ENCODE data around the gene CFAP61.

Gene CFAP61

GRCh38 chr20:20371681-20372080, 319.3 kb downstream of the CFAP61 start:
- Histone ChIP-seq H3K36me3 (ENCODE audit: control insufficient read depth, insufficient read depth, low read length) (no peaks in the 10 kb centered on the region), H3K27ac (ENCODE audit: low read depth, low read length, severe bottlenecking) (no peak overlapping the region), H3K9me3 (ENCODE audit: control insufficient read depth, low read length) (no peaks in the 10 kb centered on the region), H3K4me3 (ENCODE audit: extremely low read depth, insufficient read depth, low read length, poor library complexity, severe bottlenecking) (no peak overlapping the region), H3K4me1 (ENCODE audit: control insufficient read depth, insufficient read depth, low read length, poor library complexity, severe bottlenecking) (peaks cover 5% of the 10 kb centered on the region)
- 13 to 25% methylated on average over 1 of the region's 3 CpGs for WGBS, 2 experiments (ENCODE audit: insufficient coverage in 2 of 2)

GRCh38 chr20:20373091-20373571, 320.8 kb downstream of the CFAP61 start:
- H3K36me3 ChIP-seq (ENCODE audit: control insufficient read depth, insufficient read depth, low read length) = no peaks in the 10 kb centered on the region
- 65 to 66% methylated on average over 17 of the region's 17 CpGs for WGBS, 2 experiments (ENCODE audit: insufficient coverage in 2 of 2)
- no peak overlapping the region for H3K27ac ChIP-seq (ENCODE audit: low read depth, low read length, severe bottlenecking)
- H3K9me3 ChIP-seq (ENCODE audit: control insufficient read depth, low read length) = no peaks in the 10 kb centered on the region
- no peaks in the 10 kb centered on the region for H3K4me1 ChIP-seq (ENCODE audit: control insufficient read depth, insufficient read depth, low read length, poor library complexity, severe bottlenecking)
- no peak overlapping the region for H3K4me3 ChIP-seq (ENCODE audit: extremely low read depth, insufficient read depth, low read length, poor library complexity, severe bottlenecking)

DNA sequence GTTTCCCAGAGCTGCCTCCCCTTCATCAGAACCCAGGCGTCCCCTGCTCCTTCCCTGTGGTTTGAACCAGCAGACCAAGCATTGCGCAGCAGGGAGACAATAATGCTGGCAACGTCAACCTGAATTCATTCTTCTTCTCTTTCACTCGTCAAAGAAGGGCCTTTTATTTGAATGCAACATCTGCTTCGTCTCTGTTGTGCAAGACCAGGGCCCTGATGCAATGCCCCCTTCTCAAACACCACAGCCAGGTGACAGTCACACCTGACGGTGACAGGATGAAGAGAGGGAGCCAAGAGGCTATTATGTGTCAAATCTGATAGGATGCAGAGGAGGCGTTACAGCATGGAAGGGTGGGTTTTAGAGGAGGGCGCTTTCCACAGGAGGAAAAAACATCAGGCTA, 323.5 kb downstream of the CFAP61 start:
- Histone ChIP-seq H3K27ac (ENCODE audit: low read depth, low read length, severe bottlenecking) (no peak overlapping the region), H3K4me1 (ENCODE audit: control insufficient read depth, insufficient read depth, low read length, poor library complexity, severe bottlenecking) (no peaks in the 10 kb centered on the region), H3K9me3 (ENCODE audit: control insufficient read depth, low read length) (no peaks in the 10 kb centered on the region), H3K36me3 (ENCODE audit: control insufficient read depth, insufficient read depth, low read length) (no peaks in the 10 kb centered on the region), H3K4me3 (ENCODE audit: extremely low read depth, insufficient read depth, low read length, poor library complexity, severe bottlenecking) (no peak overlapping the region)
- WGBS, 2 experiments (ENCODE audit: insufficient coverage in 2 of 2) = 81 to 87% methylated on average over 4 to 7 of the region's 8 CpGs

GRCh38 chr20:20386192-20386591, 333.9 kb downstream of the CFAP61 start:
- WGBS, 2 experiments (ENCODE audit: insufficient coverage in 2 of 2) = 77 to 79% methylated on average over 6 to 7 of the region's 9 CpGs
- Histone ChIP-seq H3K4me3 (ENCODE audit: extremely low read depth, insufficient read depth, low read length, poor library complexity, severe bottlenecking) (no peak overlapping the region), H3K36me3 (ENCODE audit: control insufficient read depth, insufficient read depth, low read length) (no peaks in the 10 kb centered on the region)

DNA sequence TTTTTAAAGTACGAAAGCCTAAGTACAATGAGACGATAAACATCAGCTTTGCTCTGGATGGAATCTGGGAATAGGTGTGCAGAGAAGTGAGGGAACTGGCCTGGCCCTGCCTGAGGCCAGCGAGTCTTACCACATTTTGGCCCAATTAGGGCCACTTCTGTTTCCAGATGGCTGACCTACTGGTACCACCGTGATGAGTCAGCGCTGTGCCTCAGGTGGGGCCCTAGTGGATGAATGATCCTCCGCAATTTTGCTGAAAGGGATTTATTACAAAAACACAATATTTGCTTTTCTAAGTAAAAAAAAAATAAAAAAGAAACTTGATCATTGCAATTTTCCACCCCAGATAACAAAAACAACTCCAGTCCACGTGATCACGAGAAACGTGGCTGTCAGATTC, 338.1 kb downstream of the CFAP61 start:
- Histone ChIP-seq H3K4me1 (ENCODE audit: control insufficient read depth, insufficient read depth, low read length, poor library complexity, severe bottlenecking) (no peaks in the 10 kb centered on the region), H3K36me3 (ENCODE audit: control insufficient read depth, insufficient read depth, low read length) (no peaks in the 10 kb centered on the region), H3K27ac (ENCODE audit: low read depth, low read length, severe bottlenecking) (no peak overlapping the region), H3K9me3 (ENCODE audit: control insufficient read depth, low read length) (no peaks in the 10 kb centered on the region), H3K4me3 (ENCODE audit: extremely low read depth, insufficient read depth, low read length, poor library complexity, severe bottlenecking) (no peak overlapping the region)
- 98% methylated on average over 4 to 5 of the region's 9 CpGs for WGBS, 2 experiments (ENCODE audit: insufficient coverage in 2 of 2)

More at GRCh38 chr20:20386192-20386591, 333.9 kb downstream of the CFAP61 start:
- Histone ChIP-seq H3K9me3 (ENCODE audit: control insufficient read depth, low read length) (no peaks in the 10 kb centered on the region), H3K27ac (ENCODE audit: low read depth, low read length, severe bottlenecking) (no peak overlapping the region), H3K4me1 (ENCODE audit: control insufficient read depth, insufficient read depth, low read length, poor library complexity, severe bottlenecking) (no peaks in the 10 kb centered on the region)

DNA sequence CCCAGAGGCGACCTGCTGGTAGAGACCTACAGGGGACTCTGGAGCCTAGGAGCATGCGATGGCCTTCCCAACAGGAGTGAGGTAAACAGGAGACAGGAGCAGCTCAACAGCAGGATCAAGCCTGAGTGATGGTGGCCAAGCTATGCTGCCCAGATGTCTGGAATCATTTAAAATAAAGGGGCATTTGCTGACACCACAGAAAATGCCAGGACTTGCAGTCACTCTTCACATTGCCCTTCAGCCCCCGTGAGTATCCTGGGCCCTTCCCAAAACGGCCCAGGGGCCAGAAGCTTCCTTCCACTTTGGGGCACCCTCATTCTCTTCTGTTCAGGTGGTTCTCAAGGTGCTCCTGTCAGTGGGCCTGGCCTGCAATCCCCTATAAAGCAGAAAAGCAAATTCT, 338.8 kb downstream of the CFAP61 start:
- 82 to 92% methylated on average over 3 to 4 of the region's 4 CpGs for WGBS, 2 experiments (ENCODE audit: insufficient coverage in 2 of 2)
- Histone ChIP-seq H3K4me3 (ENCODE audit: extremely low read depth, insufficient read depth, low read length, poor library complexity, severe bottlenecking) (no peak overlapping the region), H3K27ac (ENCODE audit: low read depth, low read length, severe bottlenecking) (no peak overlapping the region), H3K4me1 (ENCODE audit: control insufficient read depth, insufficient read depth, low read length, poor library complexity, severe bottlenecking) (no peaks in the 10 kb centered on the region), H3K9me3 (ENCODE audit: control insufficient read depth, low read length) (no peaks in the 10 kb centered on the region), H3K36me3 (ENCODE audit: control insufficient read depth, insufficient read depth, low read length) (no peaks in the 10 kb centered on the region)

GRCh38 chr20:20391766-20392165, 339.4 kb downstream of the CFAP61 start:
- 89 to 94% methylated on average over 10 to 11 of the region's 13 CpGs for WGBS, 2 experiments (ENCODE audit: insufficient coverage in 2 of 2)
- no peaks in the 10 kb centered on the region for H3K9me3 ChIP-seq (ENCODE audit: control insufficient read depth, low read length)
- H3K4me1 ChIP-seq (ENCODE audit: control insufficient read depth, insufficient read depth, low read length, poor library complexity, severe bottlenecking) = no peaks in the 10 kb centered on the region
- no peaks in the 10 kb centered on the region for H3K36me3 ChIP-seq (ENCODE audit: control insufficient read depth, insufficient read depth, low read length)
- no peak overlapping the region for H3K4me3 ChIP-seq (ENCODE audit: extremely low read depth, insufficient read depth, low read length, poor library complexity, severe bottlenecking)
- no peak overlapping the region for H3K27ac ChIP-seq (ENCODE audit: low read depth, low read length, severe bottlenecking)

DNA sequence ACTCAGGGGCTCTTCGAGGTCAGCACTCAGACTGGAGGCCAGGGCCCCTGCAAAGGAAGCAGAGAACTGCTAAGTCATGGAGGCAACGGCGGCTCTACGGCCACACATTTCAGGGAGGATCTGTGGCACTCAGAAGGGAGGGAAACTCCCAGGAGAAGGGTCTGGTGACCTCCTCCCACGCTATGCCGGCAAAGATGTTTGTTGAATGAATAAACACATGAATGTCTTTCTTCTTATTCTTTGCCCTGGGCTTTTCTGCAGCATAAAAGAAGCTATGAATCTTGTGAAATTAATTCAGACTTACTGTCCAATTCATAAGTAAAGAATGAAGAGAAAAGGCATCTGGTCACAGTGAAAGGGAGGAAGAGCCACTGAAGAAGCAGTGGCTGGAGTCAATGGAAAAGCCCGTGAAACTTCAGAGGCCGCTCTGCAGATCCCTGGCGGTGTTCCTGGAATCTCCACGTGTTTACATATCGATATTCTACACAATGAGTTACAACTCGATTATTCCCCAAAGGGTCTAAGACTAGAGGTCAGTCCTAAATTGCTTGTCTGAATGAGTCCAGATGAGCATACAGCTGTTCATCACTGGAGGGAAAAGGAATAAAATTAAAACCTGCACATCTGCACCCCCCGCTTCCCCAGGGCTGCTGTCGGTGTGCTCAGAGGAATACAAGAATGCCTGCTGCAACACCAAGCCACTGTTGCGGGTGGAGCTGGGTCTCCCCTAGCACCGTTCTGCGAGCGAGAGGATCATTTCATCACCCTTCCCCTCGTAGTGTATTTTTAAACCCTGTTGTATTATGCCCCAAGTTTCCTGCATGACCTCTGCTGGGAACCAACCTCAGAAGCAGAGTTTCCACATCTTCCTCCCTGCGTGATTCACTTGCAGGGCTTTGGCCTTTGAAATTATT, 341.1 kb downstream of the CFAP61 start:
- H3K36me3 ChIP-seq (ENCODE audit: control insufficient read depth, insufficient read depth, low read length) = no peaks in the 10 kb centered on the region
- H3K4me3 ChIP-seq (ENCODE audit: extremely low read depth, insufficient read depth, low read length, poor library complexity, severe bottlenecking) = no peak overlapping the region
- 92 to 95% methylated on average over 16 to 17 of the region's 20 CpGs for WGBS, 2 experiments (ENCODE audit: insufficient coverage in 2 of 2)
- H3K4me1 ChIP-seq (ENCODE audit: control insufficient read depth, insufficient read depth, low read length, poor library complexity, severe bottlenecking) = no peaks in the 10 kb centered on the region
- H3K9me3 ChIP-seq (ENCODE audit: control insufficient read depth, low read length) = no peaks in the 10 kb centered on the region
- no peak overlapping the region for H3K27ac ChIP-seq (ENCODE audit: low read depth, low read length, severe bottlenecking)

DNA sequence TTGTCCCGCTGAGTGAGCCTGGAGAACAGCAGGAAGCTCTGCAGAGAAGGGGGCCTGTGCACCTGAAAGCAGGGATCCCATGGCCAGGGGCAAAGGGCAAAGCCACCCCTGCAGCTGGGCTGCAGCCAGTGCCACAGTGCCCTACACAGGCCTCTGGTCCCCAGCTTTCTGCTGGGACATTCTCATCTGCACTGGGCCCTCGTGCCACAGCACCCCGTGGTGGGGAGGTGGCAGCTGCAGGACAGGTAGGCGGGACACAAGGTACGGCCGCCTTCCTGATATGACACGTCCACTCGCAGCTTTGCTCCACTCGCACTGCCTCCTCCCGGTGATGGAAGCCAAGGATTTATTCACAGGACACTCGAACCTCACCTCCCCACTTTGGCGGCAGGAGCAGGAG, 342.8 kb downstream of the CFAP61 start:
- WGBS, 2 experiments (ENCODE audit: insufficient coverage in 2 of 2) = 87 to 93% methylated on average over 11 to 12 of the region's 12 CpGs
- H3K9me3 ChIP-seq (ENCODE audit: control insufficient read depth, low read length) = no peaks in the 10 kb centered on the region
- H3K4me3 ChIP-seq (ENCODE audit: extremely low read depth, insufficient read depth, low read length, poor library complexity, severe bottlenecking) = no peak overlapping the region
- no peak overlapping the region for H3K27ac ChIP-seq (ENCODE audit: low read depth, low read length, severe bottlenecking)
- H3K36me3 ChIP-seq (ENCODE audit: control insufficient read depth, insufficient read depth, low read length) = no peaks in the 10 kb centered on the region
- H3K4me1 ChIP-seq (ENCODE audit: control insufficient read depth, insufficient read depth, low read length, poor library complexity, severe bottlenecking) = no peaks in the 10 kb centered on the region

DNA sequence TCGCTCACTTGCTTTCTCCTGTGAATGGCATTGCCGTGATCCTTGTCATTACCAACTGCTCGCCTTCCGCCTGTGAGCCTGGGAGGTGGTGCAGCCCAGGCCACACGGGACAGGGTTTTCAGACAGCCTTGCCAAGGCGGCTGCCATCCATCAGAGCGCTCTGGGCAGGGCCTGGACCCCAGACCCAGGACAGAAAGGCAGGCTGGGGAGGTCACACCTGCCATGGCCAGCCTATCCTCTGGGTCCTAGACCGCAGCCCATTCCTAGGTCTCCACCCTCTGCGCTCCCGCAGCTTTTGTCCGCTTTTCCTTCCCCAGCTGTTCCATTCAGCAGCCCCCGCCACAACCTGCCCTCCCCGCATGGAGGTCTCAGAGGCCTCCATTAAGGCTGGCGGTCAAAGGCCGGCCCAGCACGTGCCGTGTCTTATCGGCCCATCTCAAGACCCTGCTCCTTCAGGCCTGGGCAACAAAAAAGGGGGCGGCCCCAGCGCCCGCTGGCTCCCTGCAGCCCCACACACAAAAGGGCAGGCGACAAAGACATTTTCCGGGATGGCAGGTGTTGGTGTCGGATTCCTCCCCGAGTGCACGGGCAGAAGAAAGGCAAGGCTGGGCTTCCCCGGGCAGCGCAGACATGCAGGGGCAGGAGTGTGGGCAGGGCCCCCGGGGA, 343.7 kb downstream of the CFAP61 start:
- no peaks in the 10 kb centered on the region for H3K9me3 ChIP-seq (ENCODE audit: control insufficient read depth, low read length)
- H3K27ac ChIP-seq (ENCODE audit: low read depth, low read length, severe bottlenecking) = no peak overlapping the region
- H3K4me3 ChIP-seq (ENCODE audit: extremely low read depth, insufficient read depth, low read length, poor library complexity, severe bottlenecking) = no peak overlapping the region
- H3K36me3 ChIP-seq (ENCODE audit: control insufficient read depth, insufficient read depth, low read length) = no peaks in the 10 kb centered on the region
- 66 to 79% methylated on average over 19 to 28 of the region's 29 CpGs for WGBS, 2 experiments (ENCODE audit: insufficient coverage in 2 of 2)
- H3K4me1 ChIP-seq (ENCODE audit: control insufficient read depth, insufficient read depth, low read length, poor library complexity, severe bottlenecking) = no peaks in the 10 kb centered on the region

GRCh38 chr20:20396794-20397193, 344.5 kb downstream of the CFAP61 start:
- no peaks in the 10 kb centered on the region for H3K9me3 ChIP-seq (ENCODE audit: control insufficient read depth, low read length)
- no peaks in the 10 kb centered on the region for H3K4me1 ChIP-seq (ENCODE audit: control insufficient read depth, insufficient read depth, low read length, poor library complexity, severe bottlenecking)
- H3K36me3 ChIP-seq (ENCODE audit: control insufficient read depth, insufficient read depth, low read length) = no peaks in the 10 kb centered on the region
- no peak overlapping the region for H3K4me3 ChIP-seq (ENCODE audit: extremely low read depth, insufficient read depth, low read length, poor library complexity, severe bottlenecking)
- 86 to 94% methylated on average over 3 of the region's 3 CpGs for WGBS, 2 experiments (ENCODE audit: insufficient coverage in 2 of 2)
- no peak overlapping the region for H3K27ac ChIP-seq (ENCODE audit: low read depth, low read length, severe bottlenecking)

Measured in mesodermal cell (in vitro differentiated cells).